ENCODE measurements around the gene IFI30. TPM values are rescaled to one million over a fixed set of nuclear protein-coding genes. Genes with fewer than 3 reads are reported as not detected.

The IFI30 gene
- total and polyA plus RNA-seq, 3 experiments from 2014 or later = 10.9 to 34.5 (median 33.3) TPM

GRCh38 chr19:18225702-18226468 is 52.3 kb downstream of the IFI30 start, which contains the start of gene PDE4C:
Gene PDE4C, minus strand, starts transcription at chr19:18226438. Its CDS starts 23 bp downstream, at chr19:18226415.
- POLR2A ChIA-PET = no interaction called here
- peaks cover 0 to 3% (median 0%) of the 10 kb centered on the region in 3 donors for H3K36me3 Mint-ChIP-seq
- Histone ChIP-seq H3K4me1 (ENCODE audit: insufficient read depth, low read length) (peaks cover 24% of the 10 kb centered on the region), H3K9me3 (ENCODE audit: low read length) (no peaks in the 10 kb centered on the region), H3K27me3 (ENCODE audit: insufficient read depth, low read length, poor library complexity, severe bottlenecking) (peaks cover 36% of the 10 kb centered on the region), H3K4me3 (ENCODE audit: low read length) (no peak within 1 kb of the TSS), H3K36me3 (ENCODE audit: insufficient read depth, low read length) (no peaks in the 10 kb centered on the region), H3K27ac (ENCODE audit: low read depth, low read length) (no peak within 1 kb of the TSS)
- H3K4me3 Mint-ChIP-seq = peak within 1 kb of the TSS in 4 of 7 donors; percentile 85 to 91 (median 86)
- no peaks in the 10 kb centered on the region for H3K9me3 Mint-ChIP-seq
- H3K27me3 Mint-ChIP-seq = peaks cover 60 to 74% of the 10 kb centered on the region in 2 donors
- H3K4me1 Mint-ChIP-seq = peaks cover 12 to 32% (median 16%) of the 10 kb centered on the region in 3 donors
- DNase-seq = no peak
- H3K27ac Mint-ChIP-seq = peak within 1 kb of the TSS in 1 of 8 donors; percentile 29
- CTCF ChIA-PET = no interaction called here

GRCh38 chr19:18226956-18227780 is 53.6 kb downstream of the IFI30 start:
- no peak for DNase-seq
- H3K9me3 Mint-ChIP-seq = no peaks in the 10 kb centered on the region
- Histone ChIP-seq H3K27me3 (ENCODE audit: insufficient read depth, low read length, poor library complexity, severe bottlenecking) (peaks cover 43% of the 10 kb centered on the region), H3K36me3 (ENCODE audit: insufficient read depth, low read length) (no peaks in the 10 kb centered on the region), H3K4me3 (ENCODE audit: low read length) (no peak overlapping the region), H3K27ac (ENCODE audit: low read depth, low read length) (no peak overlapping the region), H3K9me3 (ENCODE audit: low read length) (no peaks in the 10 kb centered on the region), H3K4me1 (ENCODE audit: insufficient read depth, low read length) (peaks cover 24% of the 10 kb centered on the region)
- CTCF ChIA-PET = no interaction called here
- H3K4me1 Mint-ChIP-seq = peaks cover 12 to 29% (median 16%) of the 10 kb centered on the region in 3 donors
- peaks cover 61 to 73% of the 10 kb centered on the region in 2 donors for H3K27me3 Mint-ChIP-seq
- H3K27ac Mint-ChIP-seq = peak overlapping the region in 1 of 8 donors; percentile 29
- POLR2A ChIA-PET = no interaction called here
- peak overlapping the region in 2 of 7 donors; percentile 58 to 87 for H3K4me3 Mint-ChIP-seq
- H3K36me3 Mint-ChIP-seq = peaks cover 0 to 3% (median 0%) of the 10 kb centered on the region in 3 donors

Other genes starting within 250 kb of the IFI30 start
- 100 to 1,000 TPM; 184 to 195 TPM for gene CCDC124, start 240.8 kb upstream of the IFI30 start, total RNA-seq
- 65.7 TPM for gene CCDC124, start 240.8 kb upstream of the IFI30 start, polyA plus RNA-seq
- under 1 TPM; 0.13 to 0.15 TPM for gene KCNN1, start 206.7 kb upstream of the IFI30 start, total RNA-seq
- gene KCNN1, start 206.7 kb upstream of the IFI30 start, polyA plus RNA-seq = not detected
- 10 to 100 TPM; 33.5 to 37.1 TPM for gene ARRDC2, start 165.6 kb upstream of the IFI30 start, total RNA-seq
- gene ARRDC2, start 165.6 kb upstream of the IFI30 start, polyA plus RNA-seq = 45.8 TPM
- 10 to 100 TPM; 18.9 to 19.6 TPM for gene IL12RB1, start 86.9 kb upstream of the IFI30 start, total RNA-seq
- gene IL12RB1, start 86.9 kb upstream of the IFI30 start, polyA plus RNA-seq = 43.2 TPM
- 10 to 100 TPM; 15.0 to 15.9 TPM for gene MAST3, start 76.0 kb upstream of the IFI30 start, total RNA-seq
- 18.6 TPM for gene MAST3, start 76.0 kb upstream of the IFI30 start, polyA plus RNA-seq
- gene PIK3R2, start 20.6 kb upstream of the IFI30 start, total RNA-seq = 10 to 100 TPM; 17.7 to 17.9 TPM
- gene PIK3R2, start 20.6 kb upstream of the IFI30 start, polyA plus RNA-seq = 5.7 TPM
- gene MPV17L2, start 19.4 kb downstream of the IFI30 start, total RNA-seq = 10 to 100 TPM; 24.2 to 24.6 TPM
- gene MPV17L2, start 19.4 kb downstream of the IFI30 start, polyA plus RNA-seq = 12.6 TPM
- gene RAB3A, start 30.2 kb downstream of the IFI30 start, total RNA-seq = 1 to 10 TPM; 2.9 to 3.8 TPM
- gene RAB3A, start 30.2 kb downstream of the IFI30 start, polyA plus RNA-seq = 0.59 TPM
- not detected for gene PDE4C, start 52.6 kb downstream of the IFI30 start, total RNA-seq
- not detected for gene PDE4C, start 52.6 kb downstream of the IFI30 start, polyA plus RNA-seq
- gene IQCN, start 100.6 kb downstream of the IFI30 start, total RNA-seq = 1 to 10 TPM; 1.3 TPM
- 0.31 TPM for gene IQCN, start 100.6 kb downstream of the IFI30 start, polyA plus RNA-seq
- gene JUND, start 107.8 kb downstream of the IFI30 start, total RNA-seq = 100 to 1,000 TPM; 300 to 327 TPM
- 174 TPM for gene JUND, start 107.8 kb downstream of the IFI30 start, polyA plus RNA-seq
- gene LSM4, start 149.3 kb downstream of the IFI30 start, total RNA-seq = 100 to 1,000 TPM; 351 to 373 TPM
- 154 TPM for gene LSM4, start 149.3 kb downstream of the IFI30 start, polyA plus RNA-seq
- 10 to 100 TPM; 27.3 to 27.7 TPM for gene PGPEP1, start 166.8 kb downstream of the IFI30 start, total RNA-seq
- 12.2 TPM for gene PGPEP1, start 166.8 kb downstream of the IFI30 start, polyA plus RNA-seq
- gene GDF15, start 212.3 kb downstream of the IFI30 start, total RNA-seq = under 1 TPM; 0.28 to 0.29 TPM
- gene GDF15, start 212.3 kb downstream of the IFI30 start, polyA plus RNA-seq = not detected
- gene LRRC25, start 223.8 kb downstream of the IFI30 start, total RNA-seq = under 1 TPM; 0.26 to 0.31 TPM
- not detected for gene LRRC25, start 223.8 kb downstream of the IFI30 start, polyA plus RNA-seq
- 100 to 1,000 TPM; 111 to 131 TPM for gene SSBP4, start 245.6 kb downstream of the IFI30 start, total RNA-seq
- 108 TPM for gene SSBP4, start 245.6 kb downstream of the IFI30 start, polyA plus RNA-seq

All from CD8-positive, alpha-beta memory T cell (primary cell).